ENCODE data around the gene SLC29A1. TPM values are rescaled to one million over a fixed set of nuclear protein-coding genes. Genes with fewer than 3 reads are reported as not detected.
A peak's percentile ranks its signal among the peaks of the same experiment; 100 is the strongest.

Gene SLC29A1
- total and polyA plus RNA-seq, 9 of the 15 experiments (the other 6 are each of a cell fraction or from before 2014, with no cell fraction given): 18.9 to 170 (median 57.7) TPM

GRCh38 chr6:44251576-44252524, 28.5 kb downstream of the SLC29A1 start:
- Histone ChIP-seq H3K4me1 (replicated peaks in 1 of 2; ENCODE audit: control insufficient read depth in 2 of 2, insufficient read depth in 2 of 2, low read length in 2 of 2) (peaks cover 36 to 53% of the 10 kb centered on the region in 2 experiments), H3K9me1 (ENCODE audit: control insufficient read depth, insufficient read depth, low read length) (peaks cover 25% of the 10 kb centered on the region), H3K27me3 (ENCODE audit: control insufficient read depth in 2 of 2, insufficient read depth in 2 of 2, low read length in 2 of 2) (no peaks in the 10 kb centered on the region), H2AFZ (ENCODE audit: low read depth, low read length) (no peak overlapping the region), H3K4me2 (ENCODE audit: insufficient read depth, low read length) (no peak overlapping the region; the same call in 1 of the 2 replicates), H3K36me3 (ENCODE audit: control insufficient read depth, insufficient read depth, low read length) (peaks cover 90% of the 10 kb centered on the region), H3K27ac (ENCODE audit: extremely low read depth, low read depth, low read length) (no peak overlapping the region), H3K4me3 (no peak overlapping the region), H4K20me1 (replicated peaks; ENCODE audit: control insufficient read depth, insufficient read depth, low read length) (peaks cover 93% of the 10 kb centered on the region), H3K79me2 (ENCODE audit: control insufficient read depth, insufficient read depth, low read length) (peaks cover 75% of the 10 kb centered on the region), H3K9me3 (replicated peaks; ENCODE audit: control insufficient read depth, insufficient read depth, low read depth, low read length) (no peaks in the 10 kb centered on the region), H3K9ac (ENCODE audit: insufficient read depth in 1 of 2, low read depth in 2 of 2, low read length in 2 of 2) (no peak overlapping the region)
- POLR2A ChIA-PET: interaction anchor here (0.5 to 1.9 kb wide), 17 partner anchors 9 to 432 kb away, joined by 3 to 9 read pairs (median 3); partner anchors contain the start of gene SLC29A1
- CTCF ChIA-PET (ENCODE audit: low intra/inter-chr PET ratio): interaction anchor here (1.2 kb wide), 1 partner anchor 15 kb away, joined by 6 read pairs; no protein-coding TSS in a partner anchor
- no TSS peak for BruUV-seq (replicated peaks)
- intact Hi-C loops (cut with micrococcal nuclease): loop anchor here (2.0 kb wide), 1 partner anchor 27 kb away; no protein-coding TSS in a partner anchor
- in situ Hi-C loops (cut with MboI): no loop called here
- ATAC-seq: no peak
- no peak for FAIRE-seq
- 85% methylated on average over 14 of the region's 14 CpGs for WGBS (ENCODE audit: insufficient coverage, low coverage, missing lambda C conversion rate)
- no peak for DNase-seq (ENCODE audit: extremely low read depth in 1 of 4, low spot score in 3 of 4)
- TF ChIP-seq RBM22 (IDR thresholded peaks at IDR 0.05; ENCODE audit: low read depth, low read length, poor library complexity, severe bottlenecking) (peak; percentile 58), IFI16 (CRISPR knock-in tag; IDR thresholded peaks at IDR 0.05) (no peak), ZNF583 (CRISPR knock-in tag; IDR thresholded peaks at IDR 0.05) (no peak), STAG1 (CRISPR knock-in tag; IDR thresholded peaks at IDR 0.05; ENCODE audit: borderline replicate concordance) (0 out of 2 replicates have a peak, but pooled peaks have one; percentile 19), ADNP (tag; IDR thresholded peaks at IDR 0.05) (no peak), ZNF232 (CRISPR knock-in tag; IDR thresholded peaks at IDR 0.05) (0 out of 2 replicates have a peak, but pooled peaks have one; percentile 44), MYC (IDR thresholded peaks at IDR 0.05; ENCODE audit: low read depth, low read length) (no peak), MYC (CRISPR knock-in tag; IDR thresholded peaks at IDR 0.05; ENCODE audit: borderline replicate concordance, low read depth) (no peak), ATF3 (IDR thresholded peaks at IDR 0.05) (peak; percentile 16; the same call in 1 of the 2 replicates), ATF3 (CRISPR knock-in tag; conservative IDR thresholded peaks at IDR 0.05) (no peak), SP2 (IDR thresholded peaks at IDR 0.05; ENCODE audit: extremely low read depth, low read depth, low read length, poor library complexity, severe bottlenecking) (no peak), NR2C1 (IDR thresholded peaks at IDR 0.05) (no peak), NR2C1 (tag; IDR thresholded peaks at IDR 0.05) (no peak), ZNF79 (CRISPR knock-in tag; IDR thresholded peaks at IDR 0.05; ENCODE audit: low read depth) (no peak), EP300 (IDR thresholded peaks at IDR 0.05; ENCODE audit: low read length) (no peak), KLF13 (tag; IDR thresholded peaks at IDR 0.05; ENCODE audit: borderline replicate concordance, low read depth) (no peak), MECOM (CRISPR knock-in tag; IDR thresholded peaks at IDR 0.05) (no peak)
- TF ChIP-seq, protein P1, sequence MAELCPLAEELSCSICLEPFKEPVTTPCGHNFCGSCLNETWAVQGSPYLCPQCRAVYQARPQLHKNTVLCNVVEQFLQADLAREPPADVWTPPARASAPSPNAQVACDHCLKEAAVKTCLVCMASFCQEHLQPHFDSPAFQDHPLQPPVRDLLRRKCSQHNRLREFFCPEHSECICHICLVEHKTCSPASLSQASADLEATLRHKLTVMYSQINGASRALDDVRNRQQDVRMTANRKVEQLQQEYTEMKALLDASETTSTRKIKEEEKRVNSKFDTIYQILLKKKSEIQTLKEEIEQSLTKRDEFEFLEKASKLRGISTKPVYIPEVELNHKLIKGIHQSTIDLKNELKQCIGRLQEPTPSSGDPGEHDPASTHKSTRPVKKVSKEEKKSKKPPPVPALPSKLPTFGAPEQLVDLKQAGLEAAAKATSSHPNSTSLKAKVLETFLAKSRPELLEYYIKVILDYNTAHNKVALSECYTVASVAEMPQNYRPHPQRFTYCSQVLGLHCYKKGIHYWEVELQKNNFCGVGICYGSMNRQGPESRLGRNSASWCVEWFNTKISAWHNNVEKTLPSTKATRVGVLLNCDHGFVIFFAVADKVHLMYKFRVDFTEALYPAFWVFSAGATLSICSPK (IDR thresholded peaks at IDR 0.05; ENCODE audit: borderline replicate concordance): no peak
